Gastrocnemius medialis (tissue), 4 donors: ENCODE data around the gene BAAT. TPM values are rescaled to one million over a fixed set of nuclear protein-coding genes. Genes with fewer than 3 reads are reported as not detected.
"Not testable (repeated sequence)": the region's sequence is repeated elsewhere in the genome, so short reads cannot be mapped to it uniquely, and the experiment has no call there.

Experiments
- ATAC-seq, 2 donors: fragments of 150-250 bp; one replicate each; pipeline ENCODE4 v1.9.1; 2016
- DNase-seq, 2 donors: peaks; one replicate each; pipeline ENCODE4 v3.0.0-alpha.2; 2019
- H3K27ac ChIP-seq, 4 donors: fragments of 200-600 bp; sonication (generic); 1 replicate in 1 of 4; 2 replicates in 3 of 4; pipeline ENCODE4 v1.5.1; 2016 to 2018; ENCODE audit warnings: mild to moderate bottlenecking in 2 of 4, moderate library complexity in 1 of 4
- H3K27me3 ChIP-seq, 3 donors: fragments of 200-600 bp; sonication (generic) in 2 of 3; 1 replicate in 1 of 3; 2 replicates in 2 of 3; pipeline versions ENCODE4 v1.5.1 to v1.6.0; 2016 to 2019; ENCODE audit warnings: mild to moderate bottlenecking in 1 of 3, moderate library complexity in 1 of 3
- H3K36me3 ChIP-seq, 2 donors: fragments of 200-600 bp; sonication (generic) in 1 of 2; one replicate each; pipeline ENCODE4 v1.5.1; 2017 to 2018
- H3K4me1 ChIP-seq, 2 donors: fragments of 200-600 bp; sonication (generic) in 1 of 2; one replicate each; pipeline ENCODE4 v1.5.1; 2016 to 2017; ENCODE audit warnings: mild to moderate bottlenecking in 2 of 2
- H3K4me3 ChIP-seq, 4 donors: fragments of 200-600 bp; sonication (generic) in 3 of 4; 1 replicate in 1 of 4; 2 replicates in 3 of 4; pipeline ENCODE4 v1.5.1; 2016 to 2019; ENCODE audit warnings: mild to moderate bottlenecking in 2 of 4
- H3K9me3 ChIP-seq, 3 donors: fragments of 200-600 bp; sonication (generic) in 2 of 3; 1 replicate in 1 of 3; 2 replicates in 2 of 3; pipeline ENCODE4 v1.5.1; 2016 to 2019
- CTCF ChIP-seq, 5 experiments: fragments of 450-650 bp in 3 of 5; fragments of 200-600 bp in 2 of 5; sonication (generic) in 2 of 5; IDR thresholded peaks in 4 of 5; conservative IDR thresholded peaks in 1 of 5; 1 replicate in 4 of 5; 2 replicates in 1 of 5; pipeline ENCODE4 v1.5.1; 2016 to 2019; ENCODE audit warnings: antibody characterized with exemption in 5 of 5, mild to moderate bottlenecking in 3 of 5, moderate library complexity in 3 of 5
- POLR2A ChIP-seq, 2 donors: fragments of 450-650 bp; IDR thresholded peaks; one replicate each; pipeline ENCODE4 v1.6.1; 2017; ENCODE audit warnings: antibody characterized with exemption in 2 of 2, mild to moderate bottlenecking in 2 of 2, moderate library complexity in 2 of 2
- in situ Hi-C, 4 donors: fragments of 200-750 bp; cut with MboI; loops; one replicate each; pipeline versions ENCODE4 v1.15.0 to v1.8.0; 2017; ENCODE audit warnings: low sequenced_read_pairs in 4 of 4
- intact Hi-C: fragments of 100-400 bp; cut with DNase I; formaldehyde crosslinking; loops from one replicate; pipeline ENCODE4 v1.15.1; 2023; ENCODE audit warnings: low total_unique reads
- total RNA-seq, 4 donors: library from RNA; depleted of rRNA; stranded (reverse); fragments of >200 nt; gene quantifications; one replicate each; pipeline versions ENCODE4 v1.1.0 to v1.2.3, GENCODE V29; 2016

BAAT gene
- total RNA-seq, 4 donors from 2014 or later = 1.2 to 3.8 (median 1.3) TPM; not detected in 1

GRCh38 chr9:101336091-101336490 is 48.7 kb downstream of the BAAT start:
- Histone ChIP-seq H3K36me3 (no peaks in the 10 kb centered on the region), H3K4me1 (no peaks in the 10 kb centered on the region), H3K4me3 (no peak overlapping the region), H3K9me3 (no peaks in the 10 kb centered on the region), H3K27ac (no peak overlapping the region), H3K27me3 (no peaks in the 10 kb centered on the region)
- in situ Hi-C loops (no loop called here), intact Hi-C loops (no loop called here)
- TF ChIP-seq POLR2A (IDR thresholded peaks at IDR 0.05) = no peak
- TF ChIP-seq CTCF (IDR thresholded peaks at IDR 0.05 in 4 of 5, conservative IDR thresholded peaks at IDR 0.05 in 1 of 5) = no peak
- ATAC-seq = no peak
- DNase-seq = no peak

DNA sequence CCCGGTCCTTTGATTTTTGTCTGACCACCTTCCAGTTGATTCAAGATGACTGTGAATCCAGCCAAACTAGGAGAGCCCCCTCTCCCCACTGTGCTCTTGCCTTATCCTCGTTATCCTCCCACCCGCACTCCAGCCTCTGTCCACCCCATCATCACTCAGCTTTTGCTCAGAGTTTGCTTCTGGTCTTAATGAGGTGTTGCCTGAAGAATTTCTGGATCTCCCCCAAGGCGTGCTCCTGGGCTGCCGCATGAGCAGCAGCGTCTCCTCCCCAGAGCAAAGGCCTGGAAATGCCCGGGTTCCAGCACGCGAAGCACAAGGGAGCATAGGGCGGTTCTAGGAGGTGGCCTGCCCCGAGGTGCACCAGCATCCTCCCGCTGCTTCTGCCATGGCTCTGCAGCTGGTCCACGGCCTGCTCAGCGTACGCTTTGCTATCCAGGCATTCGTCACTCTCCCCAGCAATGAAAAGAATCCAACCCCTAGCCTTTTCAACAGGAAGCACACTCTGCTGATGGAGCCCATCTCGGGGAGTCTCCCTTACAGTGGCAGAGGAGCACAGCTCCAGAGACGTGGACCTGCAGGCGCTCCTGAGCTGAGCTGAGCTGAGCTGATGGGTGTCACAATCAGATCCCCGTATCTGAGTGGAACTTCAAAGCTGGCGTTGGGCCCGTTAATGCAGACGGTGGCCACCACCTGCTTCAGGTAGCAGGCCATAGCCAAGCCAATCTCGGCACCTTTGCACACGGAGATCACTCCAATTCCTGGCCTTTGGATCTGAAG is 50.7 kb downstream of the BAAT start:
- DNase-seq = no peak
- intact Hi-C loops (no loop called here), in situ Hi-C loops (no loop called here)
- no peak for TF ChIP-seq POLR2A (IDR thresholded peaks at IDR 0.05)
- no peak for TF ChIP-seq CTCF (IDR thresholded peaks at IDR 0.05 in 4 of 5, conservative IDR thresholded peaks at IDR 0.05 in 1 of 5)
- Histone ChIP-seq H3K4me3 (no peak overlapping the region), H3K4me1 (no peaks in the 10 kb centered on the region), H3K27ac (no peak overlapping the region), H3K27me3 (no peaks in the 10 kb centered on the region), H3K9me3 (no peaks in the 10 kb centered on the region), H3K36me3 (no peaks in the 10 kb centered on the region)
- no peak for ATAC-seq

DNA sequence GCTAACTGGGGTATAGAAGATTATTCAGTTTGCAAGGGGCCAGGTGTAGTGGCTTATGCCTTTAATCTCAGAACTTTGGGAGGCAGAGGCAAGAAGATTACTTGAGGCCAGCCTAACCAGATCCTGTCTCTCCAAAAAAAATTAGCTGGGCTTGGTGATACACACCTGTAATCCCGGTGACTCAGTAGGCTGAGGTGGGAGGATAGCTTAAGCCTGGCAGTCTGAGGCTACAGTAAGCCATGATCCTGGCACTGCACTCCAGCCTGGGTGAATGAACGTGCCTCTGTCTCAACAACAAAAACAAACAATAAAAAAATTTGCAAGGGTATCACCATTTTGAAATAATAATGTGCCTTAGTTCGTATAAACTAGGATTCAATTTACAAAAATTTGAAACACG is 51.3 kb downstream of the BAAT start:
- no peak for TF ChIP-seq POLR2A (IDR thresholded peaks at IDR 0.05)
- TF ChIP-seq CTCF (IDR thresholded peaks at IDR 0.05 in 4 of 5, conservative IDR thresholded peaks at IDR 0.05 in 1 of 5) = no peak
- no peaks in the 10 kb centered on the region for H3K9me3 ChIP-seq
- no peaks in the 10 kb centered on the region for H3K4me1 ChIP-seq
- H3K27ac ChIP-seq = no peak overlapping the region
- intact Hi-C loops (no loop called here), in situ Hi-C loops (no loop called here)
- no peak for DNase-seq
- ATAC-seq = no peak
- H3K27me3 ChIP-seq = no peaks in the 10 kb centered on the region
- no peaks in the 10 kb centered on the region for H3K36me3 ChIP-seq
- H3K4me3 ChIP-seq = no peak overlapping the region

DNA sequence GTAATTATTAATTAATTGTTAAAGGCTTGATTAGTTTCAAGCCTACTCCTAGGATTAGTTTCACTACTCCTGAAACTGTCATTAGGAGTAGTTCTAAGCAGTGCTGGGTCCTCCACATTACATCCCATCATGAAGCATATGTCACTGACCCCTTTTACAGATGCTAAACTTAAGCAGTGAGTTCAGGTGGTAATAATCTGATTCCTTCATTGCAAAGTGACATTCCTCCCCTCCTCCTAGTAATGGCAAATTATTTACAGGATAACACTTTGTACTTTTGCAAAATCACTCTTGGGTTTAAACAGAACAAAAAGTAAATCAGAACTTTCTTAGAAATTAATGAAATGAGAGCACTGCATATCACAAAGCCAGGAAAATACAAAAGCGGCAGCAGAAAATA is 52.4 kb downstream of the BAAT start:
- Histone ChIP-seq H3K27ac (no peak overlapping the region), H3K4me3 (no peak overlapping the region), H3K9me3 (no peaks in the 10 kb centered on the region), H3K4me1 (no peaks in the 10 kb centered on the region), H3K36me3 (no peaks in the 10 kb centered on the region), H3K27me3 (no peaks in the 10 kb centered on the region)
- DNase-seq = no peak
- no peak for ATAC-seq
- intact Hi-C loops (no loop called here), in situ Hi-C loops (no loop called here)
- TF ChIP-seq CTCF (IDR thresholded peaks at IDR 0.05 in 4 of 5, conservative IDR thresholded peaks at IDR 0.05 in 1 of 5) (no peak), POLR2A (IDR thresholded peaks at IDR 0.05) (no peak)

DNA sequence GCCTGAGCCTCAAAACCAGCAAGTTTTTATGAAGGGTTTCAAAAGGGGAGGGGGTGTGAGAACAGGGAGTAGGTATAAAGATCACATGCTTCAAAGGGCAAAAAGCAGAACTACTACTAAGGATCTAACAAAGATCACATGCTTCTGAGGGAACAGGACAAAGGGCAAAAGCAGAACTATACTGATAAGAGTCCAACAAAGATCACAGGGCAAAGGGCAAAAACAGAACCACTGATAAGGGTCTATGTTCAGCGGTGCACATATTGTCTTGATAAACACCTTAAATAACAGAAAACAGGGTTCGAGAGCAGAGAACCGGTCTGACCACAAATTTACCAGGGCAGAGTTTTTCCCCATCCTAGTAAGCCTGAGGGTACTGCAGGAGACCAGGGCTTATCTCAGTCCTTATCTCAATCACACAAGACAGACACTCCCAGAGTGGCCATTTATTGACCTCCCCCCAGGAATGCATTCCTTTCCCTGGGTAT is 57.3 kb downstream of the BAAT start:
- ATAC-seq, DNase-seq, H3K9me3 ChIP-seq, H3K4me3 ChIP-seq, in situ Hi-C loops, intact Hi-C loops, H3K4me1 ChIP-seq, H3K36me3 ChIP-seq, H3K27ac ChIP-seq, H3K27me3 ChIP-seq: not testable (repeated sequence)
